ENCODE measurements around the gene CTSC. TPM values are rescaled to one million over a fixed set of nuclear protein-coding genes. Genes with fewer than 3 reads are reported as not detected.

CTSC gene
- total RNA-seq, 1 experiment from 2014 or later: 359 TPM

GRCh38 chr11:88367310-88367709, 29.8 kb upstream of the CTSC start:
- H3K18ac ChIP-seq (ENCODE audit: insufficient read length, low read depth, low read length): no peak overlapping the region
- TF ChIP-seq CTCF (conservative IDR thresholded peaks at IDR 0.05): no peak
- H3K9me3 ChIP-seq (ENCODE audit: control insufficient read depth, low read depth, low read length): no peaks in the 10 kb centered on the region
- no peaks in the 10 kb centered on the region for H3K27me3 ChIP-seq (ENCODE audit: insufficient read depth, low read length)
- no peak overlapping the region for H2BK5ac ChIP-seq (ENCODE audit: insufficient read length, low read length)
- H3K4ac ChIP-seq (ENCODE audit: low read depth, low read length): no peak overlapping the region
- no peaks in the 10 kb centered on the region for H3K79me1 ChIP-seq (ENCODE audit: insufficient read depth, low read depth, low read length, poor library complexity, severe bottlenecking)
- WGBS (ENCODE audit: extremely low coverage, insufficient read length, low lambda C conversion rate): no CpG with 5 or more reads among the region's 3 CpGs
- H3K9me3 Mint-ChIP-seq: no peaks in the 10 kb centered on the region
- no peak overlapping the region for H4K5ac ChIP-seq (ENCODE audit: insufficient read length, low read depth, low read length)
- no peak overlapping the region for H3K27ac Mint-ChIP-seq
- H2BK15ac ChIP-seq (ENCODE audit: low read depth, low read length): no peak overlapping the region
- H3K79me2 ChIP-seq (ENCODE audit: insufficient read depth, low read length): no peaks in the 10 kb centered on the region
- H3K9ac ChIP-seq (ENCODE audit: extremely low read depth, insufficient read length, low read length): no peak overlapping the region
- no peak overlapping the region for H3K14ac ChIP-seq (ENCODE audit: insufficient read depth, low read length)
- no peak for DNase-seq
- H4K8ac ChIP-seq (replicated peaks; ENCODE audit: insufficient read length, low read depth, low read length): no peak overlapping the region
- no peak overlapping the region for H3K4me3 Mint-ChIP-seq
- H4K91ac ChIP-seq (ENCODE audit: insufficient read length, low read depth, low read length): no peak overlapping the region
- H2AFZ ChIP-seq (ENCODE audit: low read length): no peak overlapping the region
- no peak overlapping the region for H2BK12ac ChIP-seq (ENCODE audit: insufficient read length, low read depth, low read length)
- no peaks in the 10 kb centered on the region for H3K27me3 Mint-ChIP-seq (ENCODE audit: low read depth)
- no peak overlapping the region for H3K4me2 ChIP-seq (ENCODE audit: insufficient read depth, insufficient read length, low read length)
- H4K20me1 ChIP-seq (ENCODE audit: control insufficient read depth, insufficient read depth, insufficient read length): no peaks in the 10 kb centered on the region
- no peak overlapping the region for H2BK120ac ChIP-seq (ENCODE audit: low read depth, low read length, poor library complexity, severe bottlenecking)
- no peak overlapping the region for H3K27ac ChIP-seq (ENCODE audit: insufficient read length, low read depth, low read length)
- H3K4me1 ChIP-seq (ENCODE audit: insufficient read depth, low read length): no peaks in the 10 kb centered on the region
- peaks cover 0 to 4% of the 10 kb centered on the region in 2 experiments; a peak in 1 of 4 replicates for H3K4me1 Mint-ChIP-seq
- no peaks in the 10 kb centered on the region for H3K36me3 Mint-ChIP-seq (ENCODE audit: insufficient read depth in 1 of 3, low read depth in 3 of 3)
- H3K23me2 ChIP-seq (ENCODE audit: insufficient read length, low read depth, low read length, poor library complexity, severe bottlenecking): no peaks in the 10 kb centered on the region
- no peak overlapping the region for H3K56ac ChIP-seq (ENCODE audit: insufficient read length, low read depth, low read length)
- no peak overlapping the region for H3T11ph ChIP-seq (ENCODE audit: low read length)
- no peak overlapping the region for H3K23ac ChIP-seq (ENCODE audit: insufficient read length, low read depth, low read length)
- no peak overlapping the region for H2BK20ac ChIP-seq (ENCODE audit: low read depth, low read length, poor library complexity, severe bottlenecking)
- H2AK5ac ChIP-seq (ENCODE audit: insufficient read length, low read length): no peak overlapping the region
